ENCODE data around the gene SGTB. TPM values are rescaled to one million over a fixed set of nuclear protein-coding genes. Genes with fewer than 3 reads are reported as not detected.

Gene SGTB, protein sequence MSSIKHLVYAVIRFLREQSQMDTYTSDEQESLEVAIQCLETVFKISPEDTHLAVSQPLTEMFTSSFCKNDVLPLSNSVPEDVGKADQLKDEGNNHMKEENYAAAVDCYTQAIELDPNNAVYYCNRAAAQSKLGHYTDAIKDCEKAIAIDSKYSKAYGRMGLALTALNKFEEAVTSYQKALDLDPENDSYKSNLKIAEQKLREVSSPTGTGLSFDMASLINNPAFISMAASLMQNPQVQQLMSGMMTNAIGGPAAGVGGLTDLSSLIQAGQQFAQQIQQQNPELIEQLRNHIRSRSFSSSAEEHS
- 6.4 TPM for total RNA-seq

- Histone ChIP-seq H3K27me3 (no peaks in the 10 kb centered on the region), H3K27ac (peak within 1 kb of the TSS; percentile 78), H3K4me1 (peaks cover 21% of the 10 kb centered on the region), H3K36me3 (no peaks in the 10 kb centered on the region), H3K4me3 (peak within 1 kb of the TSS; percentile 85 to 90), H3K9me3 (no peaks in the 10 kb centered on the region)
- no peak for DNase-seq (ENCODE audit: extremely low spot score in 2 of 2)
- TF ChIP-seq POLR2AphosphoS5 (IDR thresholded peaks at IDR 0.05; ENCODE audit: insufficient read depth in 1 of 2, low read depth in 1 of 2) = peak in 1 of 2 donors; percentile 53
- no peak for TF ChIP-seq CTCF (IDR thresholded peaks at IDR 0.05)
- intact Hi-C loops (cut with DNase I) = no loop called here
These were observed at the start of gene SGTB, which contains the start of gene NLN for GRCh38 chr5:65721720-65722574. TSS of gene SGTB (minus strand) at chr5:65722109. CDS start at chr5:65720807, 1,302 bp downstream. TSS of gene NLN (plus strand) at chr5:65722205. CDS start at chr5:65722374, 169 bp downstream.

DNA sequence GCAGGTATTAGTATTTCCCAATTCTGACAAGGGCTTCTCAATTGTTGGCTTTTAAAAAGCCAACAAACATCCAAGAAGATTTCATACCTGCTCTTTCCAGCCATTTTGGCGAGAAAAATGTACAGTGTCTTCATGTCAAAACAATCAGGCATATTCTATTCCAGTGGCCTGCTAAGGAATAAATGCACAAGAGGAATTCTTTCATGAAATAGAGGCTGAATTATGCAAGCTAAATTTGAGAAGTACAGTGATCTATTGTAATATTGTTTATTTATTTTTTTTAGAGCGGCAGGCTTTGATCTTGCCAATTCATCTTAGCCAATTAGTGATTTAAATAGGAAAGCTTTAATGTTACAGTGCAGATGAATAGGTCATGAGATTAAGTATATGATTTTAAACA lies 49.4 kb upstream of the SGTB start:
- no peak for DNase-seq (ENCODE audit: extremely low spot score in 2 of 2)
- no peaks in the 10 kb centered on the region for H3K4me1 ChIP-seq

GRCh38 chr5:65769539-65769938 lies 47.6 kb upstream of the SGTB start:
- H3K36me3 ChIP-seq = no peaks in the 10 kb centered on the region
- no peaks in the 10 kb centered on the region for H3K27me3 ChIP-seq
- intact Hi-C loops (cut with DNase I) = no loop called here
- no peak overlapping the region for H3K4me3 ChIP-seq
- H3K9me3 ChIP-seq = no peaks in the 10 kb centered on the region
- no peak for TF ChIP-seq POLR2AphosphoS5 (IDR thresholded peaks at IDR 0.05; ENCODE audit: insufficient read depth in 1 of 2, low read depth in 1 of 2)
- TF ChIP-seq CTCF (IDR thresholded peaks at IDR 0.05) = no peak
- TF ChIP-seq POLR2A (IDR thresholded peaks at IDR 0.05) = no peak
- DNase-seq (ENCODE audit: extremely low spot score in 2 of 2) = no peak
- no peak overlapping the region for H3K27ac ChIP-seq
- no peaks in the 10 kb centered on the region for H3K4me1 ChIP-seq

More for the DNA sequence above, 49.4 kb upstream of the SGTB start:
- Histone ChIP-seq H3K27ac (no peak overlapping the region), H3K4me3 (no peak overlapping the region), H3K36me3 (no peaks in the 10 kb centered on the region), H3K9me3 (no peaks in the 10 kb centered on the region), H3K27me3 (no peaks in the 10 kb centered on the region)
- intact Hi-C loops (cut with DNase I) = no loop called here
- no peak for TF ChIP-seq POLR2A (IDR thresholded peaks at IDR 0.05)
- TF ChIP-seq POLR2AphosphoS5 (IDR thresholded peaks at IDR 0.05; ENCODE audit: insufficient read depth in 1 of 2, low read depth in 1 of 2) = no peak
- no peak for TF ChIP-seq CTCF (IDR thresholded peaks at IDR 0.05)

DNA sequence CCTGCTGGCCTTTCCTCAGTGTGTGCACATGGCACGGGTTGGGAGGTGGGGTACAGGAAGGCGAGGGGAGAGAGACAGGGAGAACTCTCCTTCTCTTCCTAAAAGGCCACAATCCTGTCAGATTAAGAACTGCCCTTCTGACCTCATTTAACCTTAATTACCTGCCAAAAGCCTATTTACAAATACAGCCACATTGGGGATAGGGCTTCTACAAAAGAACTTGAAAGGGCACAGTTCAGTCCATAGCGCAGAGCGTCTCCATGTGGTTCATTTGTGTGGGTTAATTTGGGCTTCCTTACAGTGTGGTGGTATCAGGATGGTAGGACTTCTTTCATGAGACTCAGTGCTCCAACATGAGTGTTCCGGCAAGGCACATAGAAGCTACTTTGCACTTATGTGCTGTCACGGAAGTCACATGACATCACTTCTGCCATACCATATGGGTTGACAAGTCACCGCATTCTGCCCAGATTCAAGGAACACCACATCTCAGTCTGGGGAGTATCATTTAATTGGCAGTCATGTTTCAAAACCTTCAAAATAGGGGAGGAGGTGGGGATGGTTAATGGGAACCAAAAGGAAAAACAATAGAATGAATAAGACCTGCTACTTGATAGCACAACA lies 46.9 kb upstream of the SGTB start:
- no peak overlapping the region for H3K27ac ChIP-seq

More for the DNA sequence above, 46.9 kb upstream of the SGTB start:
- no peak for DNase-seq (ENCODE audit: extremely low spot score in 2 of 2)
- Histone ChIP-seq H3K9me3 (no peaks in the 10 kb centered on the region), H3K4me3 (no peak overlapping the region), H3K27me3 (no peaks in the 10 kb centered on the region), H3K36me3 (no peaks in the 10 kb centered on the region), H3K4me1 (no peaks in the 10 kb centered on the region)
- intact Hi-C loops (cut with DNase I) = no loop called here
- TF ChIP-seq CTCF (IDR thresholded peaks at IDR 0.05) (no peak), POLR2AphosphoS5 (IDR thresholded peaks at IDR 0.05; ENCODE audit: insufficient read depth in 1 of 2, low read depth in 1 of 2) (no peak), POLR2A (IDR thresholded peaks at IDR 0.05) (no peak)
